Fibroblast of skin of right quadriceps (primary cell): ENCODE data around the gene IGSF3.
"Not testable (repeated sequence)": the region's sequence is repeated elsewhere in the genome, so short reads cannot be mapped to it uniquely, and the experiment has no call there.

Experiments
- DNase-seq: peaks from one replicate; pipeline ENCODE4 v3.0.0-alpha.2; 2013

Gene IGSF3

DNA sequence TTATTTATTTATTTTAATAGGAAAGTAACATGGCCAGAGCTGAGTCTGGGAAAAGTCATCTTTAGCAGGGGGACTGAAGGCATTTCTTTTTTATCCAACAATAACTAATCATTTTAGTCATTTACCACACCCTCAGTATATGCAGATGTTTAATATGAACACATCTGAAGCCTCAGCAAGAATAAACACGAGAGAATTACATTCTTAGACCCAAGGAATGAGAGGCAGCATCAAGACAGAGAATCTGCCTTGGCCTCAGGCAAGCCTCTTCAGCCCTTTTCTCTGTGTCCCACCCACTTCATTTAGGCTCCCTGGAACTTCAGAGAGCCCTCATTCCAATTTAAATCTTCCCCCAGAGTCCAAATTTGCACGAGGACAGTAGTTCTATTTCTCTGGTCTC lies 17.0 kb upstream of the IGSF3 start:
- no peak for DNase-seq

- DNase-seq: no peak
Observed at GRCh38 chr1:116682641-116683221, 15.2 kb upstream of the IGSF3 start.

GRCh38 chr1:116681343-116681899 lies 13.9 kb upstream of the IGSF3 start:
- DNase-seq: no peak

- no peak for DNase-seq
Observed at GRCh38 chr1:116680752-116681151, 13.2 kb upstream of the IGSF3 start.

DNA sequence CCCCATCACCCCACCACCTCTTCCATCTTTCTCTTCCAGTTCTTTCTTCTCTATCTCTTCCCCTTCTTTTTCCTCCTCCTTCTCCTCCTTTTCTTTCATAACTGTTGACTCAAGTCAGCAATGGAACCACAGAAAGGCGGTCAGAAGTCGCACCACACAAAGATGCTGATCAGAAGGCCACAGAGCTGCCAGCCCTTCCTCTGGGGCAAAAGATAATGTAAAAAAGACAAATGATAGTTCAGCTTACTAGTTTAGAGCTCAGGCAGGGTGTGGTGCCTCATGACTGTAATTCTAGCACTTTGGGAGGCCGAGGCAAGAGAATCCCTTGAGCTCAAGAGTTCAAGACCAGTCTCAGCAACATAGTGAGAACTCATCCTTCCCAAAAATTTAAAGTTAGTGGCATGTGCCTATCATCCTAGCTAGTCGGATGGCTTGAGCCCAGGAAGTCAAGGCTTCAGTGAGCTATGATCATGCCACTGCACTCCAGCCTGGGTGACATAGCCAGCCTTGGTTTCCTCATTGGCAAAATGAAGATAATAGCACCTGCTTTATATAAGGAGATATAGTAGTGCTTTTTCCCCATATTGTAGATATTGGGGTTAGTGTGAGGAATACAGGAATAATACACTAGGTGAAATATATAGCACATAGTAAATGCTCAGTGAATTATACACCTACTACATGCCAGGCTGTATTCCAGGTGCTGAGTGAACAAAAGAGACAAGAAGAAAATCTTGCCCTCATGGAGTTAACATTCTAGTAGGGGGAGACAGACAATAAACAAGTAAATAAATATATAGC lies 12.5 kb upstream of the IGSF3 start:
- no peak for DNase-seq

- no peak for DNase-seq
Observed at GRCh38 chr1:116679091-116679827, 11.7 kb upstream of the IGSF3 start.

DNA sequence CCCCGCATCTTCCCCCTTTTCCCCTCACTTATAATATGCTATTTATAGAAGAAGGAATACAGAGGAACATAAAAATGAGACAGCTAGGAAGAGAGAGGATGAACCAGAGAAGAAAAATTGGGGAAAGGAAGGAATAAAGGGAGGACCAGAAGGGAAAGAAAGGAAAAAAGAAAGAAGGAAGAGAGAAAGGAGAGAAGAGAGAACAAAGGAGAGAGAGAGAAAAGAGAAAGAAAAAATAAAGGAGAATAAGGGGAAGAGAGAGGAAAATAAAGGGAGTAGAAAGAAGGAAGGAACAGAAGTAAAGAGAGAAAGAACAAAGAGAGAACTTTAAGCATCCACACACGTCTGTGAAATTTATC lies 11.2 kb upstream of the IGSF3 start:
- DNase-seq: no peak

DNA sequence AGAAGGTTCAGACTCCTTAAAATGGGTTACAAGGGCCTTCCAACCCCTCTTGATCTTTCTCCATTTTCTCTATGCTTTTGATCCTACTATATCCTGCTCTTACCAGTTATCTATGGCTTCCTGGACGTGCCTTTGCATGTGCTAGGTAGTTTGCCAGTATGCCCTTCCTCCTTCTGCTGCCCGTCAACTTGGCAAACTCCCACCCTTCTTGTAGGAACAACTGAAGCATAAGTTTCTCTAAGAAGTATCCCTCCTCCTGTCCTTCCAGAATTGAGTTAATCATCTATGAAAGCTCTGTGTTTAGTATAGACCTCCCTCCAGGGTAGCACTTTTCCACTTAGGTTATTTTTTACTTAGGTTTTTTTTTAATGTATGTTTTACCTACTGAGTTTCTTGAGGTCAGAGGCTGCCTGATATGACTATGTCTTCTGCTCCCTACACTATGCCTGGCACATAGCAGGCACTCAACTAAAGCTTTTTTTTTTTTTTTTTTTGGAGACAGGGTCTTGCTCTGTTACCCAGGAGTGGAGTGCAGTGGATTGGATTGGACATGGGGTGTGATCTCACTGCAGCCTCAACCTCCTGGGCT lies 10.0 kb upstream of the IGSF3 start:
- no peak for DNase-seq

DNA sequence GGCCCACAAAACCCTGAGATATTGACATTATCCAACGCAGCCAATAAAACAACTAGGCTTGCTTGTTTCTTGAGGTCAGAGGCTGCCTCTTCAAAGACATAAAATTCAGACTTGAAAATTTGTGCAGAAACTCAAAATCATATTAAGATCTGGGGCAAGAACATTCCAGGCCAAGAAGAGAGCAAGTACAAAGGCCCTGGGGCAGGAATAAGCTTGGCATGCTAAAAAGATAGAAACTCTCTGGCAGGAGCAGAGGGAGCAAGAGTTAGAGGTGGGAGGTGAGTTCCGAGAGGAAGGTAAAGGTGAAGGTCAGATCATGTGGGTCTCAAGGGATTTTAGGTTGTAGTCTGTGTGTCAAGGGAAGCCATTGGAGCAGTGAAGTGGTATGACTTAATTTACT lies 8.8 kb upstream of the IGSF3 start:
- no peak for DNase-seq

GRCh38 chr1:116674751-116675150 lies 7.2 kb upstream of the IGSF3 start:
- peak; percentile 39 for DNase-seq

DNA sequence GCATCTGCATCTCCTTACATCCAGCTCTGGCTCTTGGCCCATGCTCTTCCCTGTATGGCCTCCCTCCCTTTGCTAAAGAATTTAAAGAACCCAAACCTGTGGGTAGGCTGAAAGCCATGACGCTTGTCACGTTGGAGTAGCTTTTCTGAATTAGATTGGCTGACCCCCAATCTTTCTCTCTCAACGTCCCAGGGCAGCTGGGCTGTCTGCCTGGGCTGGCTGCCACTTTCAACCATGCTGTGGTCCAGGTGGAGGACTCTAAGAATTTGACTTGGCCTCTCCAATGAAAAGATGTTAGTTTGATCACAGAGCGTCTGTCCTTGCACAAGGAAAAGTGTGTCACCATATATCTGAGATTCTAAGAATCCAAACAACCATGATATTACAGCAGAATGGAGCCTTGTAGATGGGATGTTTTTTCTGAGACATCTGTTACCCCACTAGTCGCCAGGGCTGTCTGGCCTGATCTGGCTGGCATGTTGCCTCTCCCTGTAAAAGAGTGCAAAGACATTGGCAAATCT lies 6.5 kb upstream of the IGSF3 start:
- peak; percentile 32 for DNase-seq

DNA sequence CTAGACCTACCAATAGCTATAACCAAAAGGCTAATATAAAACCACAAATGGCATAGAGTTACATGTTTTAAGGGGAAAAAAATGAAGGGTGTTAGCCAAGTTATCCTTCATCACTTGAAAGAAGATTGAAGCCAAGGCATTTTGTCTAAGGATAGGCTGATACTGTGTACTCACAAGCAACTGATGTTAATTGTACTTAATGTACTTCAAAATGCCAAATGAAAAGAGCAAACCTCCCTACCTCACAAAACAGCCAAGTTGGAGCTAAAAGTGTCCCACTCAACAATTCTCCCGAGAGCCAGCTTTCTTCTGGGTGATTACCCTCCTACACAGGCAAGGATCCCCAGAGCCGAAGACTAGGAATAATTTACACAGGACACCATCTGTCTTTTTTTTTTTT lies 4.4 kb upstream of the IGSF3 start:
- DNase-seq: no peak

- no peak for DNase-seq
Observed at GRCh38 chr1:116671072-116671760, 3.7 kb upstream of the IGSF3 start.

DNA sequence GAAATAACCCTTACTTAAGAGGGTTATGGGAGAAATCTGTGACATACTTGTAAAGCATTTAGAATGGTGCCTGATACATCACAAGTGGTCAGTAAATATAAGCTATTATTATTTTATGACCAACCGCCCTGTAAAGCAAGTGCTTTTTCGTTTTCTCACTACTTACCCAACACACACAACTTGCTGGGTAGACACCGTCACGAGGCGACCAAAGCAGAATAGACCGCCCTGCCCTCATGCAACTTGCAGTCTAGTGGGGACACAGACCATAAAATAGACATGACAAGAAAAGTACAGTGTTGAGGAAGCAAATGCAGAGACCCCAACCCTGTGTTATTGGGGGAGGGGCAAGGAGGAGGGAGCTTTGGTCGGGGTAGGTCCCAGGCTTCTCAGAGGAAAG lies 744 bp upstream of the IGSF3 start:
- DNase-seq: no peak

DNA sequence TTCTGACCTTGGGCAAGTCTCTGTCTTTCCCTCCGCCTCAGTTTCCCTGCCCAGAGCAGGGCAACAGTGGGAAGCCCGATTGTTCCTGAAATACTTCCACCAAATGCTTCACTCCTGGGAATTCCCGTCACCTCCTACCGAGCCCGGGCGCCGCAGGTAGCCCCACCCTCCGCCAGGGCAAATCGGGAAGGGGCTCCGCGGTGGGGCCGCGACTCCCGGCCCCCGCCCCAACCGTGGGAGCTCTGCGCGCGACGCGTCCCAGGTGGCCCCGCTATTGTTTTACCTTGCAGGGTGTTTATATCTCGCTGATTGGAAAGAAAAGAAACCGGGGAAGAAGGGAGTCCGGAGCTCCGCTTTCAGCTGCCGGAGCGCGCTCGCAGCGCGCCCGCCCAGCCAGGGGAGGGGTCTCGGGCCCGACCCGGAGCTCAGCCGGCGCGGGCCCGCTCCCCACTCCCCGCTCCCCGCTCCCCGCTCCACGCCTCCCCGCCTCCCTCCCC lies 407 bp downstream of the IGSF3 start:
- DNase-seq: no peak

DNA sequence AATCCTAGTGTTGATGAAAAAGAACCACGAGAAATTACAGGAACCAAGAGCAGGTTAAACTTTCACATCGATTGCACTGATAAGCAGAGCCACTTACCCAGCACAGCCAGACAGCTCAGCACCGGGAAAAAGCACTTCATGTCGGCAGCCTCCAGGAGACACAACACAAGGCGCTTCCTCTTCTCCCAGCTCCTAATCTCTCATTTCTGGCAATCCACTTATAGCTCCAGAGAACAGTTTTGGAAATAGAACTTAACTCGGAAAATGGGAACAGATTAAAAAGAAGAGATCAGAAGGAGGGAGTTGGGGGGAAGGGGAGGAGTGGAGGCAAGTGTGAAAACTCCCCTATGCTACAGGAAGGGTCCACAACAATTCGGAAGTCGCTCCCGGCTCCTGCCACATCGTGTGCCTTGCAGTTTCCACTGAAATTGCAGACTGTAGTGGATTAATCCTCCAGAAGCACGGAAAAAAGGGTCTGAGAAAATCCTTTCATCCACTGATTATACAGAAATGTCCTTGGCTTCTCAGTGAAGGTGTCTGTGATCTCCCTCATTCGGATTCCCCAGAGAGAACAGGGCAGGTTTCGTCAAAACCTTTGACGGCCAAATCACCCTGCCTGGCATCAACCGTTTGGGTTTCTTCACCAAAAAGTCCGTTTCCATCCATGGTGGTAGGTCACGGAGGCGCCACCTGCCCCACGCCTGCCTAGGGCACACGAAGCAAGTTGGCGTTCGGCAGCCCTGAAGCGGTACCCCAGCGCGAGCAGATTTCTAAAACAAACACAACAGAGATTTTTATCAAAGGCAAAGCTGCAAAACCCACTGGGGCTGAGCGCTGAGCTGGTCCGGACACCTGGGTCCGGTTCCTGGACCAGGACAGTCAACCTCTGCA lies 1.1 kb downstream of the IGSF3 start:
- no peak for DNase-seq

DNA sequence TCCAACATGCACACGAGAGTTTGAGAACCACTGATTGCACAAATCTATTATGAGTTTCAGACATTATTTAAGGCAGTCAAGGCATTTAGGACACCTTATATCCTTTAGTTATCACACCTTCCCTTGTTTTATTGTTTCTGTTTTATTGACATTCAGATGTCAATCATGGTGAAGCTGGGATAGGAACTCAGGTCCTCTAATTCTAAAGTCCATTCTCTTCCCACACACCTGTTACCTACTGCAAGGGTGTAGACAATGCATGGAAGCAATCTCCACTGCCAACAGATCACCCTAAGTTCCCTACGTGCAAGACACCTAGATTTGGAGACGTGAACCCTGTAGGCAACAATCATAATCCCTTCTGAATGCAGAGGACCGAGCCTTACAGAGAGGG lies 2.6 kb downstream of the IGSF3 start:
- no peak for DNase-seq

DNA sequence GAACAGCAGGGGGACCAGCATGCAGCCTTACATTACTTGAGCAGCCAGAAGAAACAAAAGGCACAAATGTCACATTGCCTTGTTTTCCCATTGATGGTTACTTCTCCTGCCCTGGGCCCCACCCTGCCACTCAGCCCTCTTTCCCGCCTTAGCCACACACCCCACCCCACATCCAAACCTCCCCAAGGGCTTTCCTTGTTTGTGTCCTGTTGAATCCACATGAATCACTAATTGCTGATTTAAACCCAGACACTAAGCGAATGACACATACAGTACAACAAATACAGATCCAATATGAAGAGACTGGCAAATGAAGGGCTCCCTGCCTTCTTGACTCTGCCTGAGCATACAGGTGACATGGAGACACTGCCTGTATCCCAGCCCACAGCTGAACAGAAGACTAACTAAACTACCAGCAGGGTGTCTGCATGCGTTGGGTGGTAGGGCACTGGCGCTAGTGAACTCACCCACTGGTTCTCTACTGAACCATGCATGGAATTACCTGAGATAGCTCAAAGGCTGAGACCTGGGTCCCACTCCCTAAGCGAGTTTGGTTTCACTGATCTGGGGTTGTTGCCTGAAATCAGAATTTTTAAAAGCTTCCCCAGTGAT lies 3.1 kb downstream of the IGSF3 start:
- DNase-seq: no peak

- DNase-seq: no peak
Observed at GRCh38 chr1:116663821-116664220, 3.7 kb downstream of the IGSF3 start.

DNA sequence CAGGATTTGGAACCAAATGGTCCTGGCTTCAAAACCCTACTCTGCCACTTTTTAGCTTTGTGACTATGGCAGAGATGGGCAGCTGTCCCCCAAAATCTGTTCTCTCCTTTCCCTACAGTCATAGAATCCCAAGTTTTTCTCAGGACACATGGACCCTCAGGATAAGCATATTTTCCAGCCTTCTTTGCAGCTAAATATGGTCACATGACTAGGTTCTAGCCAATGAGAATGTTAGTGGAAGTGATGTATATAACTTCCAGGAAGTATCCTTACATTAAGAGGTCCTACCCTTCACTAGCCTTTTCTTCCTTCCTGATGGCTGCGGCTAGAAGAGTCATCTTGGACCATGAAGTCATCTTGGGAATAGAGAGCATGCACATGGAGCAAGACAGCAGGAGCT lies 5.9 kb downstream of the IGSF3 start:
- DNase-seq: no peak

DNA sequence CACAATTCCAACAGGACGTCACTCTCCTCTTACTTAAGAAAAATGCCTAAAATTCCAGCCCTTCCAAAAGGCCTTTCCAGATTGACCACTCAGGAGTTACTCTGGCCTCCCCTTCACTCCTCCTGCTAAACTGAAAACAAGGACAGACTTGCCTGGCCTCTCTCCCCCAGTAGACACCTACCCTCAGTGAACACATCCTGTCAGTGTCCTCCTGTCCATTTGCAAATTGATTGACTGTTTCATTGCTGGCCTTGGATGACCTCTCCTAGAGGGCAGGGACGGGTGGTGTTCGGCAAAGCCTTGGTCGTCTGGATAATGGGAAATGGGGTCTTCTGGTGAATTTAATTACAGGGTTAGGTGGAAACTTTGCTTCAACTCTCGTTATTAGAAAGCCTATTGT lies 8.9 kb downstream of the IGSF3 start:
- DNase-seq: not testable (repeated sequence)
